ENCODE data around the gene DMBT1. TPM values are rescaled to one million over a fixed set of nuclear protein-coding genes. Genes with fewer than 3 reads are reported as not detected.

DMBT1 gene
- total RNA-seq, 6 experiments from 2014 or later = 0.06 to 0.20 TPM; not detected in 4

- intact Hi-C loops (cut with DNase I) = no loop called here
- Histone ChIP-seq H3K4me3 (no peak overlapping the region), H3K27ac (no peak overlapping the region), H3K36me3 (no peaks in the 10 kb centered on the region), H3K4me1 (peaks cover 0 to 10% (median 3%) of the 10 kb centered on the region in 4 donors), H3K27me3 (no peaks in the 10 kb centered on the region), H3K9me3 (no peaks in the 10 kb centered on the region)
- ATAC-seq (no peak), DNase-seq (no peak)
- TF ChIP-seq POLR2A (IDR thresholded peaks at IDR 0.05) = no peak
- no peak for TF ChIP-seq CTCF (IDR thresholded peaks at IDR 0.05)
- WGBS (ENCODE audit: insufficient coverage, low coverage, low lambda C conversion rate, missing lambda C conversion rate) = 87% methylated on average over 4 of the region's 8 CpGs
These were observed 14.3 kb upstream of the DMBT1 start for GRCh38 chr10:122546242-122546641.

- ATAC-seq (no peak), DNase-seq (no peak)
- H3K27ac ChIP-seq = no peak overlapping the region
- no peak for TF ChIP-seq POLR2A (IDR thresholded peaks at IDR 0.05)
- TF ChIP-seq CTCF (IDR thresholded peaks at IDR 0.05) = no peak
- intact Hi-C loops (cut with DNase I) = no loop called here
- no peaks in the 10 kb centered on the region for H3K9me3 ChIP-seq
- H3K4me3 ChIP-seq = no peak overlapping the region
- H3K36me3 ChIP-seq = no peaks in the 10 kb centered on the region
- H3K4me1 ChIP-seq = no peaks in the 10 kb centered on the region
- 85% methylated on average over 11 of the region's 11 CpGs for WGBS (ENCODE audit: insufficient coverage, low coverage, low lambda C conversion rate, missing lambda C conversion rate)
- H3K27me3 ChIP-seq = no peaks in the 10 kb centered on the region
These were observed 12.0 kb upstream of the DMBT1 start for GRCh38 chr10:122548407-122549085.

GRCh38 chr10:122549636-122550035 is 10.9 kb upstream of the DMBT1 start:
- Histone ChIP-seq H3K27ac (no peak overlapping the region), H3K27me3 (no peaks in the 10 kb centered on the region), H3K4me1 (no peaks in the 10 kb centered on the region), H3K4me3 (no peak overlapping the region), H3K9me3 (no peaks in the 10 kb centered on the region), H3K36me3 (no peaks in the 10 kb centered on the region)
- intact Hi-C loops (cut with DNase I) = no loop called here
- no peak for TF ChIP-seq POLR2A (IDR thresholded peaks at IDR 0.05)
- TF ChIP-seq CTCF (IDR thresholded peaks at IDR 0.05) = no peak
- 100% methylated on average over 2 of the region's 2 CpGs for WGBS (ENCODE audit: insufficient coverage, low coverage, low lambda C conversion rate, missing lambda C conversion rate)
- DNase-seq = no peak
- no peak for ATAC-seq

- H3K36me3 ChIP-seq = no peaks in the 10 kb centered on the region
- no peak overlapping the region for H3K27ac ChIP-seq
- no peak for ATAC-seq
- DNase-seq = no peak
- intact Hi-C loops (cut with DNase I) = no loop called here
- 83% methylated on average over 1 of the region's 9 CpGs for WGBS (ENCODE audit: insufficient coverage, low coverage, low lambda C conversion rate, missing lambda C conversion rate)
- H3K9me3 ChIP-seq = no peaks in the 10 kb centered on the region
- TF ChIP-seq CTCF (IDR thresholded peaks at IDR 0.05) = no peak
- TF ChIP-seq POLR2A (IDR thresholded peaks at IDR 0.05) = no peak
- H3K4me3 ChIP-seq = no peak overlapping the region
- H3K4me1 ChIP-seq = no peaks in the 10 kb centered on the region
- H3K27me3 ChIP-seq = no peaks in the 10 kb centered on the region
These were observed 10.1 kb upstream of the DMBT1 start for GRCh38 chr10:122550427-122550826.

All from right lobe of liver (tissue), 6 donors.